OCI-LY7 (cell line): ENCODE data around the gene TDRD9. TPM values are rescaled to one million over a fixed set of nuclear protein-coding genes. Genes with fewer than 3 reads are reported as not detected.

Experiments
- BruUV-seq: library from RNA; stranded (reverse); fragments of 400-500 nt; replicated peaks from 2 replicates; lab custom pipeline; 2021; lab: Mats Ljungman, UMichigan
- CTCF ChIA-PET: fragments of 300-600 bp; sonication (Branson Sonifier 250); formaldehyde crosslinking; loops from one replicate; lab custom pipeline; 2022; ENCODE audit warnings: antibody characterized with exemption; ENCODE audit not compliant: unreplicated experiment; lab: Charles Lee
- POLR2A ChIA-PET: fragments of 300-600 bp; sonication (Branson Sonifier 250); formaldehyde crosslinking; loops from one replicate; lab custom pipeline; 2022; ENCODE audit warnings: antibody characterized with exemption; lab: Charles Lee
- DNase-seq: peaks from one replicate; pipeline ENCODE4 v3.0.0-alpha.2; 2015; ENCODE audit warnings: low spot score
- H2AFZ ChIP-seq: fragments of 200-600 bp; sonication (generic), shearing (Covaris generic); 2 replicates; pipeline ENCODE4 v1.6.1; 2014; ENCODE audit warnings: mild to moderate bottlenecking, antibody characterized with exemption, low read length, moderate library complexity
- H3K27ac ChIP-seq: fragments of 200-600 bp; sonication (generic); 2 replicates; pipeline ENCODE4 v1.5.1; 2014; ENCODE audit warnings: mixed run types, low read depth, mild to moderate bottlenecking, moderate library complexity, low read length, inconsistent platforms; ENCODE audit not compliant: poor library complexity, severe bottlenecking
- H3K36me3 ChIP-seq: fragments of 200-600 bp; sonication (generic); 2 replicates; pipeline ENCODE4 v1.6.1; 2014; ENCODE audit warnings: mild to moderate bottlenecking, antibody characterized with exemption, low read length, moderate library complexity, mixed read lengths; ENCODE audit not compliant: insufficient read depth
- H3K4me1 ChIP-seq: fragments of 200-600 bp; sonication (generic); 2 replicates; pipeline ENCODE4 v1.5.1; 2014; ENCODE audit warnings: mild to moderate bottlenecking, low read length; ENCODE audit not compliant: insufficient read depth, poor library complexity, severe bottlenecking
- H3K4me2 ChIP-seq: fragments of 200-600 bp; sonication (generic); 2 replicates; pipeline ENCODE4 v1.6.1; 2014; ENCODE audit warnings: mild to moderate bottlenecking, low read length
- H3K4me3 ChIP-seq: fragments of 200-600 bp; sonication (generic); 2 replicates; pipeline ENCODE4 v1.5.1; 2014; ENCODE audit warnings: mild to moderate bottlenecking, low read depth, low read length; ENCODE audit not compliant: poor library complexity, severe bottlenecking
- H3K79me2 ChIP-seq: fragments of 200-600 bp; sonication (generic); 2 replicates; pipeline ENCODE4 v1.6.1; 2016; ENCODE audit warnings: low read depth, mild to moderate bottlenecking, low read length, moderate library complexity, mixed read lengths; ENCODE audit not compliant: insufficient read depth
- H3K9me2 ChIP-seq: fragments of 200-600 bp; sonication (generic); 2 replicates; pipeline ENCODE4 v1.6.1; 2016; ENCODE audit warnings: mild to moderate bottlenecking, low read length, mixed read lengths; ENCODE audit not compliant: insufficient read depth
- H3K9me3 ChIP-seq: fragments of 200-600 bp; sonication (generic); 2 replicates; pipeline ENCODE4 v1.6.1; 2014; ENCODE audit warnings: mild to moderate bottlenecking, mixed run types, low read length, mixed read lengths
- H4K20me1 ChIP-seq: fragments of 200-600 bp; sonication (generic); 2 replicates; pipeline ENCODE4 v1.6.1; 2014; ENCODE audit warnings: mild to moderate bottlenecking, antibody characterized with exemption, low read length, moderate library complexity, mixed read lengths; ENCODE audit not compliant: insufficient read depth
- CTCF ChIP-seq: fragments of 200-600 bp; sonication (generic); conservative IDR thresholded peaks from 2 replicates; pipeline ENCODE4 v1.5.1; 2014; ENCODE audit warnings: mild to moderate bottlenecking, antibody characterized with exemption, low read length, moderate library complexity, mixed read lengths
- EZH2phosphoT487 ChIP-seq: fragments of 200-600 bp; sonication (generic); IDR thresholded peaks from 2 replicates; pipeline ENCODE4 v1.6.1; 2018; ENCODE audit warnings: low read depth, borderline replicate concordance, mild to moderate bottlenecking, mixed run types, antibody characterized with exemption, low read length, moderate library complexity, mixed read lengths
- intact Hi-C: fragments of 100-400 bp; cut with micrococcal nuclease; formaldehyde crosslinking; loops from one replicate; pipeline ENCODE4 v1.10.0; 2022; ENCODE audit not compliant: unreplicated experiment
- total RNA-seq, 2 experiments: library from RNA; depleted of rRNA in 1 of 2; stranded (reverse); fragments of >200 nt in 1 of 2; shearing (Covaris generic) in 1 of 2; gene quantifications; 2 replicates each; pipeline ENCODE4 v1.2.3, GENCODE V29; 2014 to 2022

TDRD9 gene
- total RNA-seq, 2 experiments from 2014 or later: not detected

- H3K4me3 ChIP-seq: no peak overlapping the region
- H3K4me2 ChIP-seq: no peak overlapping the region
- ChIA-PET POLR2A (no interaction called here), CTCF (no interaction called here)
- intact Hi-C loops: no loop called here
- no peak overlapping the region for H2AFZ ChIP-seq
- BruUV-seq: no TSS peak
- DNase-seq: no peak
- H3K79me2 ChIP-seq: no peaks in the 10 kb centered on the region
- H3K9me2 ChIP-seq: no peaks in the 10 kb centered on the region
- H3K9me3 ChIP-seq: no peaks in the 10 kb centered on the region
- H3K36me3 ChIP-seq: no peaks in the 10 kb centered on the region
- H4K20me1 ChIP-seq: no peaks in the 10 kb centered on the region
- no peak for TF ChIP-seq CTCF
- TF ChIP-seq EZH2phosphoT487: no peak
- no peak overlapping the region for H3K27ac ChIP-seq
- H3K4me1 ChIP-seq: no peaks in the 10 kb centered on the region
Measured at GRCh38 chr14:103883263-103883523, 45.1 kb upstream of the TDRD9 start.

- Histone ChIP-seq H4K20me1 (no peaks in the 10 kb centered on the region), H3K27ac (no peak overlapping the region), H3K9me3 (no peaks in the 10 kb centered on the region), H2AFZ (no peak overlapping the region), H3K4me2 (no peak overlapping the region), H3K36me3 (no peaks in the 10 kb centered on the region), H3K9me2 (no peaks in the 10 kb centered on the region), H3K4me3 (no peak overlapping the region), H3K4me1 (no peaks in the 10 kb centered on the region), H3K79me2 (no peaks in the 10 kb centered on the region)
- no peak for DNase-seq
- BruUV-seq: no TSS peak
- CTCF ChIA-PET: no interaction called here
- POLR2A ChIA-PET: no interaction called here
- intact Hi-C loops: no loop called here
- TF ChIP-seq CTCF (no peak), EZH2phosphoT487 (no peak)
Measured at GRCh38 chr14:103884854-103885253, 43.4 kb upstream of the TDRD9 start.

- H3K9me2 ChIP-seq: no peaks in the 10 kb centered on the region
- TF ChIP-seq CTCF (no peak), EZH2phosphoT487 (no peak)
- ChIA-PET CTCF (no interaction called here), POLR2A (no interaction called here)
- no TSS peak for BruUV-seq
- H3K79me2 ChIP-seq: no peaks in the 10 kb centered on the region
- no peaks in the 10 kb centered on the region for H3K4me1 ChIP-seq
- H3K4me3 ChIP-seq: no peak overlapping the region
- H2AFZ ChIP-seq: no peak overlapping the region
- no peaks in the 10 kb centered on the region for H4K20me1 ChIP-seq
- no peaks in the 10 kb centered on the region for H3K36me3 ChIP-seq
- intact Hi-C loops: no loop called here
- DNase-seq: no peak
- H3K27ac ChIP-seq: no peak overlapping the region
- no peaks in the 10 kb centered on the region for H3K9me3 ChIP-seq
- no peak overlapping the region for H3K4me2 ChIP-seq
Measured at GRCh38 chr14:103885509-103885932, 42.7 kb upstream of the TDRD9 start.
